Stomach (tissue), 4 donors: Measurements from ENCODE around the gene APP.

Experiments
- EP300 ChIP-seq: sonication (generic); formaldehyde crosslinking; IDR thresholded peaks from one replicate; pipeline ENCODE4 v1.6.1; 2017; ENCODE audit warnings: antibody characterized with exemption
- POLR2A ChIP-seq, 4 donors: fragments of 450-650 bp; IDR thresholded peaks; one replicate each; pipeline ENCODE4 v1.6.1; 2016; ENCODE audit warnings: antibody characterized with exemption in 4 of 4, control low read depth in 2 of 4, mild to moderate bottlenecking in 1 of 4, moderate library complexity in 1 of 4
- POLR2AphosphoS5 ChIP-seq, 3 donors: sonication (generic); formaldehyde crosslinking; IDR thresholded peaks; one replicate each; pipeline ENCODE4 v1.6.1; 2016; ENCODE audit warnings: antibody characterized with exemption in 3 of 3
- TF ChIP-seq, protein P1 (sequence below), 7 experiments: fragments of 450-650 bp in 4 of 7; fragments of 200-600 bp in 3 of 7; sonication (generic) in 3 of 7; IDR thresholded peaks; one replicate each; pipeline ENCODE4 v1.5.1; 2016 to 2019; ENCODE audit warnings: antibody characterized with exemption in 7 of 7, control low read depth in 2 of 7, mild to moderate bottlenecking in 1 of 7

DNA sequence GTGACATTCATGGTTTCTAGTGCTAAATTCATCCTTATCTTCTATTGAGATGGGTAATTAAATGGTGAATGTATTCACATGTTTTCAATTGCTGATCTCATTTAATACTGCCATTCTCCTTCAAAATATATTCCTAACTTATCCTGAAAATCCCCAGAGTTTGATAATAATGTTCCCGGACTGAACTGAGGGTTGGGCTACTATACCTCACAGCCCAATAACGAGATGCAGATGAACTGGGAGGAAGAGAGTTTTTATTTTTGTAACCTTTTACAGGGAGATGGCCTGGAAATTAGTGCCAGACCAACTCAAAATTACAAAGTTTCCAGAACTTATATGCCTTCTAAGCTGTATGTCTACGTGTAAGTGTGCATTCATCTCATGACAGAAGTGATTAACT lies 210.8 kb downstream of the APP start:
- TF ChIP-seq, protein P1, sequence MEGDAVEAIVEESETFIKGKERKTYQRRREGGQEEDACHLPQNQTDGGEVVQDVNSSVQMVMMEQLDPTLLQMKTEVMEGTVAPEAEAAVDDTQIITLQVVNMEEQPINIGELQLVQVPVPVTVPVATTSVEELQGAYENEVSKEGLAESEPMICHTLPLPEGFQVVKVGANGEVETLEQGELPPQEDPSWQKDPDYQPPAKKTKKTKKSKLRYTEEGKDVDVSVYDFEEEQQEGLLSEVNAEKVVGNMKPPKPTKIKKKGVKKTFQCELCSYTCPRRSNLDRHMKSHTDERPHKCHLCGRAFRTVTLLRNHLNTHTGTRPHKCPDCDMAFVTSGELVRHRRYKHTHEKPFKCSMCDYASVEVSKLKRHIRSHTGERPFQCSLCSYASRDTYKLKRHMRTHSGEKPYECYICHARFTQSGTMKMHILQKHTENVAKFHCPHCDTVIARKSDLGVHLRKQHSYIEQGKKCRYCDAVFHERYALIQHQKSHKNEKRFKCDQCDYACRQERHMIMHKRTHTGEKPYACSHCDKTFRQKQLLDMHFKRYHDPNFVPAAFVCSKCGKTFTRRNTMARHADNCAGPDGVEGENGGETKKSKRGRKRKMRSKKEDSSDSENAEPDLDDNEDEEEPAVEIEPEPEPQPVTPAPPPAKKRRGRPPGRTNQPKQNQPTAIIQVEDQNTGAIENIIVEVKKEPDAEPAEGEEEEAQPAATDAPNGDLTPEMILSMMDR (IDR thresholded peaks at IDR 0.05), result no peak
- TF ChIP-seq POLR2AphosphoS5 (IDR thresholded peaks at IDR 0.05) (no peak), POLR2A (IDR thresholded peaks at IDR 0.05) (no peak), EP300 (no peak)
